Esophagus (tissue), 2 donors: ENCODE results near the gene NECTIN1. TPM values are rescaled to one million over a fixed set of nuclear protein-coding genes. Genes with fewer than 3 reads are reported as not detected.

Experiments used
- H3K27ac ChIP-seq, 2 donors: one replicate each; pipeline ENCODE4 v1.5.1; 2013; ENCODE audit warnings: low read depth in 2 of 2, mild to moderate bottlenecking in 2 of 2, inconsistent platforms in 1 of 2, low read length in 1 of 2, moderate library complexity in 1 of 2
- H3K27me3 ChIP-seq, 2 donors: one replicate each; pipeline ENCODE4 v1.6.1; 2013; ENCODE audit warnings: low read length in 2 of 2, control low read depth in 1 of 2, mild to moderate bottlenecking in 1 of 2; ENCODE audit not compliant: insufficient read depth in 2 of 2, control insufficient read depth in 1 of 2
- H3K36me3 ChIP-seq, 2 donors: one replicate each; pipeline ENCODE4 v1.6.1; 2013; ENCODE audit warnings: low read length in 1 of 2; ENCODE audit not compliant: control insufficient read depth in 2 of 2, insufficient read depth in 2 of 2
- H3K4me1 ChIP-seq, 2 donors: one replicate each; pipeline ENCODE4 v1.6.1; 2013; ENCODE audit warnings: low read length in 1 of 2; ENCODE audit not compliant: control insufficient read depth in 2 of 2, insufficient read depth in 2 of 2
- H3K4me3 ChIP-seq, 2 donors: one replicate each; pipeline ENCODE4 v1.5.1; 2013; ENCODE audit warnings: low read length in 2 of 2, mild to moderate bottlenecking in 2 of 2, low read depth in 1 of 2, moderate library complexity in 1 of 2
- H3K9me3 ChIP-seq, 2 donors: one replicate each; pipeline ENCODE4 v1.6.1; 2013; ENCODE audit warnings: mild to moderate bottlenecking in 2 of 2, low read depth in 1 of 2, low read length in 1 of 2, moderate library complexity in 1 of 2; ENCODE audit not compliant: control insufficient read depth in 2 of 2, insufficient read depth in 1 of 2
- WGBS, 2 donors: extraction: QIAGEN DNeasy Blood & Tissue Kit; methylation state at CpG; one replicate each; pipeline ENCODE4 v1.1.7; 2013; 5-methylcytosine and 5-hydroxymethylcytosine counted together
- polyA plus RNA-seq, 2 donors: library from polyadenylated mRNA; stranded (reverse); fragments of 200-250 nt; gene quantifications; one replicate each; pipeline ENCODE4 v1.2.3, GENCODE V29; 2013
- donor health status: healthy with polysubstance abuse.
- donor health status: Bipolar disorder and iron deficiency.

Gene NECTIN1
- polyA plus RNA-seq, 2 donors: 79.6 to 89.9 TPM

GRCh38 chr11:119700030-119700429, 29.0 kb downstream of the NECTIN1 start:
- Histone ChIP-seq H3K4me1 (peaks cover 5 to 41% of the 10 kb centered on the region in 2 donors), H3K36me3 (peaks cover 0 to 5% of the 10 kb centered on the region in 2 donors), H3K27ac (peak overlapping the region; percentile 97 to 99), H3K9me3 (no peaks in the 10 kb centered on the region), H3K27me3 (no peaks in the 10 kb centered on the region), H3K4me3 (no peak overlapping the region)
- 64 to 79% methylated on average over 7 of the region's 7 CpGs for WGBS, 2 donors

- H3K4me1 ChIP-seq: peaks cover 5 to 49% of the 10 kb centered on the region in 2 donors
- no peak overlapping the region for H3K4me3 ChIP-seq
- WGBS, 2 donors: 26 to 43% methylated on average over 13 of the region's 13 CpGs
- H3K9me3 ChIP-seq: no peaks in the 10 kb centered on the region
- H3K27ac ChIP-seq: peak overlapping the region; percentile 97 to 99
- H3K36me3 ChIP-seq: no peaks in the 10 kb centered on the region
- no peaks in the 10 kb centered on the region for H3K27me3 ChIP-seq
Measured at GRCh38 chr11:119699227-119699626, 29.8 kb downstream of the NECTIN1 start.

- H3K36me3 ChIP-seq: no peaks in the 10 kb centered on the region
- H3K4me1 ChIP-seq: peaks cover 3 to 54% of the 10 kb centered on the region in 2 donors
- 31 to 37% methylated on average over 2 of the region's 2 CpGs for WGBS, 2 donors
- H3K4me3 ChIP-seq: no peak overlapping the region
- peak overlapping the region; percentile 97 to 99 for H3K27ac ChIP-seq
- no peaks in the 10 kb centered on the region for H3K27me3 ChIP-seq
- H3K9me3 ChIP-seq: no peaks in the 10 kb centered on the region
Measured at GRCh38 chr11:119697882-119698281, 31.1 kb downstream of the NECTIN1 start.

- no peak overlapping the region for H3K4me3 ChIP-seq
- no peaks in the 10 kb centered on the region for H3K27me3 ChIP-seq
- H3K36me3 ChIP-seq: no peaks in the 10 kb centered on the region
- no peaks in the 10 kb centered on the region for H3K9me3 ChIP-seq
- H3K4me1 ChIP-seq: peaks cover 3 to 55% of the 10 kb centered on the region in 2 donors
- peak overlapping the region; percentile 97 to 99 for H3K27ac ChIP-seq
- WGBS, 2 donors: 54 to 76% methylated on average over 3 of the region's 3 CpGs
Measured at GRCh38 chr11:119697445-119697844, 31.6 kb downstream of the NECTIN1 start.

GRCh38 chr11:119696378-119697222, 32.4 kb downstream of the NECTIN1 start:
- Histone ChIP-seq H3K4me1 (peaks cover 3 to 55% of the 10 kb centered on the region in 2 donors), H3K4me3 (no peak overlapping the region)
- WGBS, 2 donors: 43 to 66% methylated on average over 20 of the region's 20 CpGs

GRCh38 chr11:119694334-119694733, 34.7 kb downstream of the NECTIN1 start:
- Histone ChIP-seq H3K4me1 (peaks cover 6 to 66% of the 10 kb centered on the region in 2 donors), H3K9me3 (no peaks in the 10 kb centered on the region), H3K27me3 (no peaks in the 10 kb centered on the region), H3K36me3 (no peaks in the 10 kb centered on the region), H3K27ac (peak overlapping the region; percentile 97 to 99), H3K4me3 (no peak overlapping the region)
- 48 to 54% methylated on average over 3 of the region's 3 CpGs for WGBS, 2 donors

More at GRCh38 chr11:119696378-119697222, 32.4 kb downstream of the NECTIN1 start:
- no peaks in the 10 kb centered on the region for H3K36me3 ChIP-seq
- H3K27ac ChIP-seq: peak overlapping the region; percentile 97 to 99
- H3K9me3 ChIP-seq: no peaks in the 10 kb centered on the region
- H3K27me3 ChIP-seq: no peaks in the 10 kb centered on the region

GRCh38 chr11:119693253-119693815, 35.7 kb downstream of the NECTIN1 start:
- H3K9me3 ChIP-seq: no peaks in the 10 kb centered on the region
- H3K4me3 ChIP-seq: no peak overlapping the region
- peak overlapping the region; percentile 97 to 99 for H3K27ac ChIP-seq
- no peaks in the 10 kb centered on the region for H3K36me3 ChIP-seq
- whole genome bisulfite sequencing, 2 donors: 50 to 54% methylated on average over 7 of the region's 7 CpGs
- H3K4me1 ChIP-seq: peaks cover 4 to 65% of the 10 kb centered on the region in 2 donors
- H3K27me3 ChIP-seq: no peaks in the 10 kb centered on the region

- no peaks in the 10 kb centered on the region for H3K27me3 ChIP-seq
- peak overlapping the region; percentile 97 to 99 for H3K27ac ChIP-seq
- 48 to 53% methylated on average over 2 of the region's 2 CpGs for WGBS, 2 donors
- no peak overlapping the region for H3K4me3 ChIP-seq
- no peaks in the 10 kb centered on the region for H3K36me3 ChIP-seq
- H3K4me1 ChIP-seq: peaks cover 4 to 68% of the 10 kb centered on the region in 2 donors
- H3K9me3 ChIP-seq: no peaks in the 10 kb centered on the region
Measured at GRCh38 chr11:119692540-119692820, 36.5 kb downstream of the NECTIN1 start.

- H3K9me3 ChIP-seq: no peaks in the 10 kb centered on the region
- H3K4me1 ChIP-seq: peaks cover 4 to 73% of the 10 kb centered on the region in 2 donors
- no peaks in the 10 kb centered on the region for H3K27me3 ChIP-seq
- WGBS, 2 donors: 54 to 64% methylated on average over 26 to 27 of the region's 27 CpGs
- peak overlapping the region; percentile 97 to 99 for H3K27ac ChIP-seq
- no peaks in the 10 kb centered on the region for H3K36me3 ChIP-seq
- H3K4me3 ChIP-seq: no peak overlapping the region
Measured at GRCh38 chr11:119691701-119692539, 37.1 kb downstream of the NECTIN1 start.
